Dermis microvascular lymphatic vessel endothelial cell (primary cell): ENCODE measurements around the gene GABRB1. TPM values are rescaled to one million over a fixed set of nuclear protein-coding genes. Genes with fewer than 3 reads are reported as not detected.

Experiments
- DNase-seq, 2 donors: peaks; one replicate each; pipeline versions ENCODE4 v3.0.0 to v3.0.0-alpha.2; 2010; ENCODE audit warnings: low read depth in 2 of 2
- total RNA-seq: library from RNA; depleted of rRNA; stranded (reverse); fragments of >200 nt; gene quantifications from 2 replicates; pipeline ENCODE4 v1.2.1, GENCODE V29; 2014

The GABRB1 gene
- total RNA-seq, 1 donor from 2014 or later = not detected

DNA sequence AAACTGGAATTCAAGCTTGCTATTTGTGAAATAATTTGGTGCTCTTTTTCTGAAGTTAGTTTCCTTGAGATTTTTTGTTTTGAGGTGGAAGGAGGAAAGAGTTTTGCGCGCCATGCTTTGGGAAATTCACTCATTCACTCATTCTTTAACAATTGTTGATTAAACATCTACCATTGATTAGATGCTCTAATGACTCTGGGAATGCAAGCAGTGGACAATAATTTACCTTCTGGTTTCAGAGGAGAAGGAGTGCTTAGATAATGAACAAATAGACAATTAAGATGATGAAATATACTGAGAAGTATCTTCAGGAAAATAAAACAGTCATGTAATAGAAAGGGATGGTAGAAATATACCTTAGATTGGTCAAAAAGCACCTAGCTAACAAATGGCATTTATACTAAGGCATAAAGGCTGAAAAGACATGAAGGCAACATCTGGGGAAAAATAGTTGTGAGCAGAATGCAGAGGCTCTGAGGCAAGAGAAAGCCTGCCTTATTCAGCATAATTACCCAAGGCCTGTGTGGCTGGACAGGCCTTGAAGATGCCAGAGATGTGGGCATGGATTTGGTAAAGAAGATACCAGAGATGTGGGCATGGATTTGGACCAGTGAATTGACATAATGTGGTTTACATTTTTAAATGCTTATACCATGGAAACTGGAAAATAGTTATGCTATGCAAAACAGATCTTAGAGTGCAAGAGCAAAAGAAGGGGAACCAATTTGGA lies 434.9 kb downstream of the GABRB1 start:
- DNase-seq = no peak

DNA sequence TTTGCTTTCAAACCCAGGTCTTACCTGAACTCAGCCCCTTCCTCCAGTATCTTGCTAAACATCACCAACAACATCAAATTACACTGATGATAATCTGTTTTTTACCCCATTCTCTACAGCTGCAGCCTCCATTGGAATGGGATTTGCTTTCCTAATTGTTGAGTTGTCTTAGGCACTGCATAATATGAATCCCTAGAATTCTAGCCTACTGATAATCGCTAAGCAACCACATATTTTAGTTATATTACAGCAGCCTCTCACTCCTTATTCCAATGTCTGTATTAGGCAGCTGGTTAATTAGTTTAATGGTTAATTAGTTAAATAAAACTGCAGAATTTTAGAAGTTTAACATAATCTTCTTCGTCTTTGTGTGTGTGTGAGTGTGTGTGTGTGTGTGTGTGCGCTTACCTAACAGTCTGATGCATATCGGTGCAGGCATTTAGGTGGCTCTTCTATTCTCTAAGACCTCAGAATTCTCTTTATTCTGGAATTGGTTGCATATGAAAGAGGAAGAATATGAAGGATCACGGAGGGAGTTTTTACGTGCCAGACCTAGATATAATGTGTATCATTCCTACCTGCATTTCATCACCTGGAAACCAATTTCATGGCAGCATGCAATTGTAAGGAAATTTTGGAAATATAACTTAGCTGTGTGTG lies 437.5 kb downstream of the GABRB1 start:
- no peak for DNase-seq

DNA sequence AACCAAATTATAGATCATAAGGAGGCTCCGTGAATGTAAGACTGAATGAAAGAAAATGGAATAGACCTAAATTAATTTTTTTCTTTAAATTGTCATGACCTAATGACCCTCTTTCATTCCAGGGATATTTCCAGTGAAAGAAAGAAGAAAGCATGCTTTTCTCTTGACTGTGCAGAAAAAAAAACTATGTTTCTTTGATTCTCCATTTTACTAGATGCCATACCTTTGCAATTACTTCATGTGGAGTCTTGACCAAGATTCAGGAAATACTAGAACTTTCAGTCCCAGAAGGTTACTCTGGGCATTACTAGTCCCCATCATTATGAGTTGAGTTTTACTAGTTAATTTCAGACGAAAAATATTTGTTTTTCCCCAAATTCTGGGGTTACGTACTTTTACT lies 438.6 kb downstream of the GABRB1 start:
- no peak for DNase-seq

DNA sequence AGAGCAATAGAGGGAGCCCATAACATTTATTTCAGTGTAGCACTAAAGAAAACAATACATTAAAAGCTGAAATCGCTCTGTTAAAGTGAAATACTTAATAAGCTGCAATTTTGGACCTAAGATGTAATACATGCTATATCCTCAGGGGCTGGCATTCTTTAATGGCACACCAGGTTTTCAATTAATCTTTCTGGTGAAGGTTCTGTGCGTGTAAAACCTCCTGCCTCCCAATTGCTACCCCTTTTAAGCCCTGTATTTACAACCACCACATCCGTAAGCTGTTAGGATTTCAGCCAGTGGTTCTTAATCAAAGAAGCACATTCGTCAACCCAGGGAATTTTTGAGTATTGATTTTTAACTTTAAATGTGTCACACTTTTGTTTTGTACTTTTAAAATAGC lies 439.7 kb downstream of the GABRB1 start:
- no peak for DNase-seq

DNA sequence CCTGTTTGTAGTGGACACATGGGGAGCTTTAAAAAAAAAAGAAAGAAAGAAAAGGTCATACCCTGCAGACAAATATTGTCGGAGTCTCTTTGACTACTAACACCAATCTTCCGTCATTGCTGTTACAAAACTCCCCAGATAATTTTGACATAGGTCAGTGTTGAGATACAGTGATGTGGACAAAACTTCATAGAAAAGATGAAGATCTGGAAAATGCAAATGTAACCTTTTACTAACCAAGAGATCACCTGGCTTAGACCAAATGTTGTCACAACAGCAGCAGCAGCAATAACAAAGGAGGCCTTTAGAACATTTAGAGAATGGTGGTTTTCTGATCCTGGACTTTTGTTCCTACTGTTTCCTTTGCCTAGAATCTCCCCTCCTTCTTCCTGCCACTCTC lies 440.2 kb downstream of the GABRB1 start:
- DNase-seq = no peak

DNA sequence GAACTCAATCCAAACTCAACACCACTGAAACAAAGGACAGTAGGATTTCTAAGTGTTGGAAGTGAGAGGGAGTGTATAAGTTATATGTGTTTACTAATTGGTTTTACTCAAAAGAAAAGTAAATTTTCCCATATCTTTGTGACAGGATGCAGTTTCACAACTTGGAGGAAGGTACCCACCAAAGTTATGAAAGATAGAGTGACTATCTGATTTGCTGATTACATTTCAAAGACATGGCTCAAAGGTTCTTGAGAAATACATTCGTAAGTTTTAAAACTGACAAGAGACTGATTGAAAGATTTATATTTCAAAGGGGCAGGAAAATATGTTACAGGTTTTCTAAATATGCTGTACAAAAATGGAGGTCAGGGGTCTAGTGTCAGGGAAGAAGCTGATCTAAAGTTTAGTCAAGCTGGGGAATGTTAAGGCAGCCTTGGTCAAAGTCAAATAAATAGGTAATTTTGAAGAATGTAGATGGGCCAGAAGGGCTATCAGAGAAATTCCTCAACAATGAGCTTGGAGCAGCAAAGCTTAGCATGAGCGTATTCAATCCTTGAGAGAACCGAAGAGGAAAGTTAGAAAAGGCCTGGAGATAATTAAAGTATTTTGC lies 441.9 kb downstream of the GABRB1 start:
- DNase-seq = no peak

DNA sequence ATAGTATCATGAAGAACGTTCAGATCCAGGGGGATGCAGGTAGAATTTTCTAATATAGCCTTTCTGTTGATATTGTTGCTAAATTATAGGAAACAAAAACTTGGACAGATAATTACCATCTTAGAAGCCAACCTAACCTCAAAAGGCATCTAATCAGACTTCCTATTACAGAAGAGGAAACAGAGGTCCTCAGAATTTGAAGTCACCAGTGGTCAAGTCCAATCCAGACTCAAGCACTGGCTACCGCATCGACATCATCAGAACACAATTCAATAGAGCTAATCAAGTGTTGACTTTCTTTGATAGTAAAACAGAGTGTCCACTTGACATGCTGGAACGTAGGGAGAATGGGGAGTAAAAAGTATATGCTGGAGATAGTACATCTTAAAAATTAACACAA lies 443.4 kb downstream of the GABRB1 start:
- no peak for DNase-seq

DNA sequence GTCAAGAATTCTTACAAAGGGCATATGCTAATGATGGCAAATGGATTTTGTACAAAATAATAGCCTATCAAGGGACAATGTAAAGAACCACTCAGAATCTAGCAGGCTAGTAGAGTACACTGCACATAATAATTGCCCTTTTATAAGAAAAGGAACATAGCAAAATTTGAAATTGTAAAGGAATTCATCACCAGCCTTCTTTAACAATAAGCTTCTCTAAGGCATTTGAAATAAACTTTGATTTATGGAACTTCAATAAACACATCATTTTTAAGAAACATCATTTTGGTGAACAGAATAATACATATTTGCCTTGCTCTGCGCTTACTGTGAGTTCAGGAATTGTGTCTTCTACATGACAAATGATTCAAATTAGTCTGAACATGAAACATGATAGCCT lies 444.0 kb downstream of the GABRB1 start:
- DNase-seq = no peak

Other genes with a start within 250 kb of the GABRB1 start
- not detected in 2 replicates for gene COX7B2, start 122.3 kb upstream of the GABRB1 start, total RNA-seq
- not detected in 2 replicates for gene GABRA4, start 38.0 kb upstream of the GABRB1 start, total RNA-seq